ENCODE results near the gene ERP27.

Gene ERP27

GRCh38 chr12:14959126-14959440 lies 20.7 kb upstream of the ERP27 start:
- DNase-seq = no peak

- no peak for DNase-seq
Measured at GRCh38 chr12:14958361-14959125, 20.2 kb upstream of the ERP27 start.

DNA sequence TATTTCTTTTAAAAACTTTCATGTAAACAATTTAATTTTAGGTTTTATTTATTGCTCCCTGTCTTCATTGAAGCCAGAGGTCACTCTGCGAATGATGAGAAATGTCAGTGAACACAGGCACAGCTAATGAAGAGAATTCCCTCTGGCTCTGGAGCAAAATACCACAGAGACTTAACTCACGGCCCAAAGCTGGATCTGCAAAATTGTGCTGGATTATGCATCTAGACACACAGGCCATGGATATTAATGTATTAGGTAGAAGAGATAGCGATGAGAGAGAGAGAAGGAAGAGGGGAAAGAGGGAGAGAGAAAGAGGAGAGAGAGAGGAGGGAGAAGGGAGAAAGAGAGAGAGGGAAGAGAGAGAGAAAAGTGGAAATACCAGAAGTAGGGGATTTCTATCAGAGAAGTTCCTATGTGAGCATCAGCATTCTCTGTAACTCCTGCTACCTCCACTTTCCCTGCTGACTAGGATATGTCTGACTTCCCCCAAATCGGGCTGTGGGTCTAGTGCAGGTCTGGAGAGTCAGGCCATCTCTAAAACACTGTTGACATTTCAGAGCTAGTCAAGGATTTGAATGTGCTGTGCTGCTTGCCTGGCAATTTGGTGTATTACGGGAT lies 19.3 kb upstream of the ERP27 start:
- DNase-seq = no peak

DNA sequence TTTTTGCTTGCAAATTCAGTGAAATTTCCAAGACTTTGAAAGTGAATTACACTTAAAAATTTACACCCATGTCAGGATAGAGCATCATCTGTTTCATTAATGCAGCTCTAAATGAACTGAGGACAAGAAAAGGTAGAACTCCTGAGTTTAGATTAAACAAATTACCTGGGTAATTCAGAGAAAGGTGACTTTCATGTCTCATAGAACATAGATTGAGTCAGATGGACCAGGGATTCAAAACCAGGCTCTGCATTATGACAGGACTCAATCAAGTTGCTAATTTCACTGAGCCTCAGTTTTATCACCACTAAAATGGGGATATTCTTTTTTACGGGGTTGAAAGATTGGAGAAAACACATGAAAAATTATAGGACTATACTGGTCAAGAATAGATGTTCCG lies 18.6 kb upstream of the ERP27 start:
- no peak for DNase-seq

DNA sequence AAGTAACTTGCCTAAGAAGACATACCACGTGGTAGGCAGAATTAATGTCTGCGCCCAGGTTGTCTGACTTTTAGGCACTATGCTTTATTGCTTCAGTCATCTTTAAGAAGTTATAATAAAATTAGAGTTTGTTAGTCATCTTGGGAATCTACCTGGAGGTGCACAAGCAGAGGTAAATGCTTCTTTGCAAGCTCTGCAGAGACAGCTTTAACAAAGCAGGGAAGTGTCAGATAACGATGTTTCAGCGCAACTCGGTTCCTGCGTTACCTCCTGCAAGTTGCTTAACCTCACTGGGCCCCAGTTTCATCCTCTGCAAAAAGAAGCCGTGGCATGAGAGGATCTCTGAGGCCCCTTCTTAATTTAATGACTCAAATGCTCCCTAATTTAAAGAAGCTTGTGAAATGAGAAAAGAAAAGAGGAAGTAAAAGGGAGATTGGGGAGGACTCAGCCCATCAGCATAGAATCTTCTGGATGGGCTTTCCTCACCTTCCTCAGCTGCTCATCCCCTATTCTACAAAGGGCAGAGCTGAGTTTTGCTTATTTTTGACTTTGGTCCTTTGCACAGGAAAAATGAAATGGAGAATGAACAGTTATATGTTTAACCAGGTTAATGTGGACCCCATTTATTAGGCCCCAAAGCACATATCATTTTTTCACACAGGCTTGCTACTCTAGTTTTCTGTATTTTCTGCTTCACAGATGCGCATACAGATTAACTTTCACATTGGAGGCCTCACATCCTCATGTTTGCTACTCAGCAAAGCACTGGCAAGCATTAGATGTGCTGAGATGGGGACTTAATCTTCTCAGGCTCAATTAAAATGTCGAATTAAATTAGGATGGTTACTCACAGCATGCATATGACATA lies 17.9 kb upstream of the ERP27 start:
- no peak for DNase-seq

GRCh38 chr12:14954269-14954668 lies 15.9 kb upstream of the ERP27 start:
- no peak for DNase-seq

GRCh38 chr12:14953752-14954151 lies 15.4 kb upstream of the ERP27 start:
- DNase-seq = no peak

GRCh38 chr12:14952299-14952921 lies 14.1 kb upstream of the ERP27 start:
- DNase-seq = no peak

DNA sequence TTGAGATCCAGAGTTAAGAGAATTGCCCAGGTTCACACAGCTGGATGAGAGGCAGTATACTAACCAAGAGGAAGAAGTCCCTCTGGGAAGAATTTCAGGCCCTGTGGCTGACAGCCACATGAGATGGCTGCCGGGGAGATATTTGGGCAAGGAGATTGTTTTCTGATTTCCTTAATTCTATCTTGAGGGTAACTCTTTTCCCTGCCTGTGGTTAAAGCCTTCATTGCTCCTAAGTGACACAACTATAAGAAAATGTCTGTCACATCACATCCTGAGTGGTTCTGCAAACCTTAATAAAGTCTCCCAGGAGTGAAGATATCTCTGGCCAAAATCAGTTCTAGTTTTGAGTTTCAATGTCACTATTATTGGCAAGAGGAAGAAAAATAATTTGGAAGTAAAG lies 13.5 kb upstream of the ERP27 start:
- no peak for DNase-seq

DNA sequence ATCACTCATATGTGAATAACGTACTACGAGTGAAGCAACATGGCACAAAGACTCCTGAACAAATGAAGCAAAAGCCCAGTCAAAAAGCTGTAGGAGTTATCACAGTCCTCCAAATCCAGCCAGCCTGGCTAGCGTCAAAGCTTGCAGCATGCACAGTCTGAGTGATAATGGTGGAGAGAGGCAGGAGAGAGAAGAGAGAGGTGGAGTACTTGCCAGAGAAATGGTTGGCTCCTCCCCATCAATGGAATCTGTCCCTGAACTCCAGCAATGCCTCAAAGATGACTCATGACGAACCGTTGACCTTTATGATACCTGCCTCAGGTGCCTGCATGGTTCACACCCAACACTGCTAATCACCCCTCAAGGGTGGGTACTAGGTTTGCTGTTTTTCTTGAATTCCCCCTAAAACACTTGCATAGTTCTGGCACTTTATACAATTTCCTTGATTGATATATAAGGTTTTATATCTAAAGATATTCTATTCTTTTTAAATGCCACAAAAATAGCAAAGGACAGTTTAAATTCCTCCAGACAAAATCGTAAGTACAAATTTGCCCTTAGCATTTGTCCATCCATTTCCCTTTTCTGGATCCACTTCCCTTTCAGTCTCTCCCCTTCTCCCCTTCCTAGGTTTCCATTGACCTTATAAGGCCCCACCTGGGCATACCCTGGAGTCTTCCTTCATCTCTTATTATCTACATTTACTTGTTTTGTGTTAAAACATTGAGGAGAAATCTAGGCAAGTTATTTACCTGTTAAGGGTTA lies 12.8 kb upstream of the ERP27 start:
- no peak for DNase-seq

GRCh38 chr12:14950421-14950820 lies 12.1 kb upstream of the ERP27 start:
- DNase-seq = no peak

GRCh38 chr12:14949631-14950030 lies 11.3 kb upstream of the ERP27 start:
- no peak for DNase-seq

- no peak for DNase-seq
Measured at GRCh38 chr12:14948672-14949071, 10.3 kb upstream of the ERP27 start.

GRCh38 chr12:14946861-14947260 lies 8.5 kb upstream of the ERP27 start:
- no peak for DNase-seq

DNA sequence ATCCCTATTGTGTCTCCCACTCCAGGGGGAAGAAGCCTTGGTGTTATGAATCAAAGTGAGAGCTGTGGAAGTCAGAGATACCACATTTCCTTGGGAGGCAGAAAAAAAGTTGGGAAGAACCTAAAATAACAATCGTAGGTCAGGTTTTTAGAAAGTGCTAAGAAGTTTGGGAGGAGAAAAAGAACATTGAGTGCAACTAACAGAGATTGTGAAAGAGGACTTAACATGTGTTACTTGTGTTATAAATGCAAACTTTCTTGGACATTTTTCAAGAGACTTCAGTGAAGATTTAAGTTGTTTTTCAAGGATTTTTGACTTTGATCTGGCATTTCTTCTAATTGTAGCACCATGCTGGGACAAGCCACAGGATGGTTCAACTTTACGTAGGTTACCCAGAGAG lies 7.8 kb upstream of the ERP27 start:
- no peak for DNase-seq

DNA sequence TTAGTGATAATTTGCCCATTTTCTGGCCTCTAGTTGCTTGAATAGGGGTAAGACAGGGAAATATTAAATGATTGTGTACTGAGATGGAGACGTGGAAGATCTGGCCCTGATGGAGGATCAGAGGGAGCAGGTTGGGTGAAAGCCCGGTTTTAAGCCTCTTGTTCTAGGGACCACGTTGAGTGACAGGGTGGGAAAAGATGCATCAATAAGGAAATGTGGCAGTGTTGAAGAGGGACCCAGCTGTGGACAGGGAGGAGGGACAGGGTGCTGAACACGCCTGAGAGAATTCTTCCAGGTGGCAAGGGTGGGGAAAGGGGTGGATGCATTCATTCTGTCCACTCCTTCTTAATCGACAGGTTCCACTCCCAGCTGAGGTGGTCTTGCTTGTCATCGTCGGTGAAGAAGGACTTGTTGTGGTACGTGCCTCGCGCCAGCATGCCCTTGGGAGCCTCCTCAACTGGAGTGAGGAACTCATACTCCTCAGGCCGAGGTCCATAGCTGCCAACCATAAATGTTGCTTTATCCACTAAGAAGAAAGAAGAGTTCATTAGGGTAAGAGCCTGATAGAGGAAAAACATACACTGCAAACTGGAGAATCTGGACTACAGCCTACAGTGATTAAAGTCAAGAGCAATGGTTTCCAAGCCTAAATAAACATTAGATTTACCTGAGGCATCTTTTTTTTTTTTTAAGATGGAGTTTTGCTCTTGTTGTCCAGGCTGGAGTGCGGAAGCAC lies 4.0 kb upstream of the ERP27 start:
- DNase-seq = no peak

DNA sequence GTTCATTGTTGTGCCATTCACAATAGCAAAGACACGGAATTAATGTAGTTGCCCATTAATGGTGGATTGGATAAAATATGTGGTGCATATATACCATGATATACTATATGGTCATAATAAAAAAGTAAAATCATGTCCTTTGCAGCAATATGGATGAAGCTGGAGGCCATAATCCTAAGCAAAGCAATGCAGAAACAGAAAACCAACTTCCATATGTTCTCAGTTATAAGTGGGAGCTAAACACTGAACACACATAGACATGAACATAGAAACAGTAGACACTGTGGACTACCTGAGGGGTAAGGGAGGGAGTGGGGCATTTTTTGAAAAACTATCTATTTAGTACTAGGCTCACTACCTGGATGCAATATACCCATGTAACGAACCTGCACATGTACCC lies 3.0 kb upstream of the ERP27 start:
- DNase-seq = no peak

DNA sequence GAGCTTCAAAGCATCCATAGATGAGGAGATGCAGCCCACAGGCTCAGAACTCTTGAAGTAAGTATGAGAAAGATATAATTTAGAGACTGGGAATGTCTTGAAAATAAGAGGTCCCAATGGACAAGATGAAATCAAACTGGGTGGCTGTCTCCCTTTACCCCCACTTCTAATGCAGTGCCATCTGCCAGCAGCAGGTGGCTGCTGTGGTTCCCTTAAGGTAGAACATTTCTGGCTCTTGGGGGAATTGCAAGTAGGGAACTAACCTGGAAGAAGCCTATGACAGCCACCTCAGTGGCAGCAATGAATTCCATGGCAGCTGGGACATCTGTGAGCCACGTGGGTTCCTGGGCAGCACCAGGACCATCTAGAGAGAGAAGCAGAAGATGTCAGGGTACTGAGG lies 648 bp downstream of the ERP27 start:
- no peak for DNase-seq

DNA sequence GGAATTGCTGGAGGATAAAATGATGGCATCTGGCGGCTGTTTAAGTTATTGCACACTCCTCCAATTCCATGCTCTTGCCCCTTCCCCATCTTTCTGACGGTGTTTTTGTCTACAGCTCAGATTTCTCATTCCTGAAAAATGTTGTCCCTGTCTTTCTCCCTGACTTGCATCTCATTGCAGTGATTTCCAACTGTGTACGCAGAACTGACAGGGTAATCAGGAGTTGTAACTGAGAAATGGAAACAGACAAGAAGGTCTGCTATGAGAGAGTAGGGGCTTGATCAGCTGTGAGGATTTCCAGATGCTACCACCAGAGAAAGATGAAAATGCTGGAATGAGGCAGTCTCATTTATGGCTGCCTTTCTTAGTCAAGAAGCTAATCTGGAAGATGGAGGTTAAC lies 1.3 kb downstream of the ERP27 start:
- no peak for DNase-seq

GRCh38 chr12:14936224-14936861 lies 2.0 kb downstream of the ERP27 start:
- no peak for DNase-seq

GRCh38 chr12:14935031-14935430 lies 3.3 kb downstream of the ERP27 start:
- DNase-seq = no peak

DNA sequence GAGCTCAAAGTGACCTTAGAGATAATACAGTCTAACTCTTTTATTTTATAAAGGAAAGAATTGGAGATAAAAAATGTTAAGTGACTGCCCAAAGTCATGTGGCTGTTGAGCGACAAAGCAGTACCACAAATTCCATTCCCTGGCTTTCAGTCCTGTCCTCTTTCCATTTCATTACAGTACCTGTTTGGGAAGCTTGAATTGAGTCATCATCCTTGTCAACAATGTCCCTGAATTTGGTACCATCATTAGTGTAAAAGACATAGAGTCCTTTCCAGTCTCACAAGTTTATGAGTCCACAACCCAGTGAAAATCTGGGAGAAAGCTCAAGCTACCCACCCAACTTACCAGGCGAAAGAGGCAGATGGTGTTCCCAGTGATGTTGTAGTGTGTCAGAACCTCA lies 3.8 kb downstream of the ERP27 start:
- DNase-seq = no peak
